ENCODE results near the gene CREB5. TPM values are rescaled to one million over a fixed set of nuclear protein-coding genes. Genes with fewer than 3 reads are reported as not detected.
"Not testable (repeated sequence)": the region's sequence is repeated elsewhere in the genome, so short reads cannot be mapped to it uniquely, and the experiment has no call there.

Gene CREB5
- total RNA-seq, 1 donor: 17.8 TPM

- Histone ChIP-seq H3K4me3 (ENCODE audit: low read length) (no peak overlapping the region), H3K9me3 (ENCODE audit: low read depth, low read length) (no peaks in the 10 kb centered on the region), H3K27me3 (ENCODE audit: insufficient read depth, low read length) (peaks cover 3% of the 10 kb centered on the region), H3K4me1 (ENCODE audit: insufficient read depth, low read length) (no peaks in the 10 kb centered on the region)
These were observed 130.1 kb downstream of the CREB5 start for GRCh38 chr7:28542410-28542809.

GRCh38 chr7:28544453-28545117, 132.3 kb downstream of the CREB5 start:
- Histone ChIP-seq H3K4me1 (ENCODE audit: insufficient read depth, low read length) (no peaks in the 10 kb centered on the region), H3K4me3 (ENCODE audit: low read length) (no peak overlapping the region), H3K27me3 (ENCODE audit: insufficient read depth, low read length) (peaks cover 3% of the 10 kb centered on the region), H3K9me3 (ENCODE audit: low read depth, low read length) (no peaks in the 10 kb centered on the region)

DNA sequence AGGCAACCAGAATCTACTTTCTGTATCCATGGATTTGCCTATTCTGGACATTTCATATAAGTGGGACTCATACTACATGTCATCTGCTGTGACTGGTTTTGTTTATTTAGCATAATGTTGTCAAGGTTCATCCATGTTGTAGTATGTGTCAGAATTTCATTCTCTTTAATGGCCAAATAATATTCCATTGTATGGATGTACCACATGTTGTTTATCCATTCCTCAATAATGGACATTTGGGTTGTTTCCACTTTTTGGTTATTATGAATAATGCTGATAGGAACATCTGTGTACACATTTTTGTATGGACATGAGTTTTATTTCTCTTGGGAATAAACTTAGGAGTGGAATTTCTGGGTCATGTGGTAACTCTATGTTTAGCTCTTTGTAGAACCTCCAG, 133.7 kb downstream of the CREB5 start:
- H3K27me3 ChIP-seq (ENCODE audit: insufficient read depth, low read length): peaks cover 3% of the 10 kb centered on the region
- H3K4me3 ChIP-seq (ENCODE audit: low read length): no peak overlapping the region
- no peaks in the 10 kb centered on the region for H3K4me1 ChIP-seq (ENCODE audit: insufficient read depth, low read length)
- no peaks in the 10 kb centered on the region for H3K9me3 ChIP-seq (ENCODE audit: low read depth, low read length)

- Histone ChIP-seq H3K9me3 (ENCODE audit: low read depth, low read length) (no peaks in the 10 kb centered on the region), H3K4me1 (ENCODE audit: insufficient read depth, low read length) (no peaks in the 10 kb centered on the region), H3K27me3 (ENCODE audit: insufficient read depth, low read length) (peaks cover 3% of the 10 kb centered on the region), H3K4me3 (ENCODE audit: low read length) (no peak overlapping the region)
These were observed 134.8 kb downstream of the CREB5 start for GRCh38 chr7:28547115-28547514.

DNA sequence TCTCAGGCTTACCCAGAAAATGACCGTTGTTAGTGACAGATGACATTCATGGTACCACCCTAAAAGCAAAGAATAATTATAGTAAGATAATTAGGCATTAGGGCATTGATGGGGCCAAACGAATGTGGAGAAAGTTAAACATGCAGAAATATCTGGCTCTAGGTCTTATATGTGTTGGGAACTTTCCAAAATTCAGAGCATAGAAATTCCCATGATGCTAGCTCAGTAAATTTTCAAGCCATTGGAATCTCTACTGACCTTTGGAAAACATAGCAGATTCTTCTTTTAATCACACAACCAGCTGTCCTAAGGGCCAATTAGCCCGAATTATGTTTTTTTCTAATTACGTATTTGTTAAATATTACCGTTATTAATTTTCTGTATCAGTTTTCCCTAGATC, 136.1 kb downstream of the CREB5 start:
- H3K4me3 ChIP-seq (ENCODE audit: low read length): no peak overlapping the region
- H3K4me1 ChIP-seq (ENCODE audit: insufficient read depth, low read length): no peaks in the 10 kb centered on the region
- peaks cover 3% of the 10 kb centered on the region for H3K27me3 ChIP-seq (ENCODE audit: insufficient read depth, low read length)
- no peaks in the 10 kb centered on the region for H3K9me3 ChIP-seq (ENCODE audit: low read depth, low read length)

DNA sequence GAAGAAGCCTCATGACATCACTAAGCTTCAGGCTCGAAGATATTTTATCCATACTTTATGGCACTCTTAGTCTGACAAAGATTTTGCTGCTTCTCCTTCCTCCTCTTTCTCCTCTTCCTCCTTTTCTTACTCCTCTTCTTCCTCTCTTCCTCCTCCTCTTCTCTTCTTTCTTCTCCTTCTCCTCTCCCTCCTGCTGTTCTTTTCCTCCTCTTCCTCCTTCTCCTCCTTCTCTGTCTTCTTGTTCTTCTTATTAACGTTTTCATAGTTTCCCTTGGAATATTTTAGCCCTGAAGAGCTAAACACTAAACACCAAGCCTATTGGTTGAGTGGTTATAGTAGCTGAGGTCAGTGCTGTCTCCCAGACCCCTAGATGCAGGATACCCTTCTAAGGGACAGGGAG, 137.7 kb downstream of the CREB5 start:
- H3K4me1 ChIP-seq (ENCODE audit: insufficient read depth, low read length): no peaks in the 10 kb centered on the region
- H3K27me3 ChIP-seq (ENCODE audit: insufficient read depth, low read length): peaks cover 2% of the 10 kb centered on the region
- no peaks in the 10 kb centered on the region for H3K9me3 ChIP-seq (ENCODE audit: low read depth, low read length)
- H3K4me3 ChIP-seq (ENCODE audit: low read length): no peak overlapping the region

GRCh38 chr7:28550580-28551186, 138.4 kb downstream of the CREB5 start:
- no peaks in the 10 kb centered on the region for H3K9me3 ChIP-seq (ENCODE audit: low read depth, low read length)
- no peaks in the 10 kb centered on the region for H3K4me1 ChIP-seq (ENCODE audit: insufficient read depth, low read length)
- peaks cover 2% of the 10 kb centered on the region for H3K27me3 ChIP-seq (ENCODE audit: insufficient read depth, low read length)
- no peak overlapping the region for H3K4me3 ChIP-seq (ENCODE audit: low read length)

GRCh38 chr7:28551331-28551730, 139.0 kb downstream of the CREB5 start:
- Histone ChIP-seq H3K4me3 (ENCODE audit: low read length) (no peak overlapping the region), H3K9me3 (ENCODE audit: low read depth, low read length) (no peaks in the 10 kb centered on the region), H3K4me1 (ENCODE audit: insufficient read depth, low read length) (no peaks in the 10 kb centered on the region), H3K27me3 (ENCODE audit: insufficient read depth, low read length) (peaks cover 2% of the 10 kb centered on the region)

- H3K4me3 ChIP-seq (ENCODE audit: low read length); H3K9me3 ChIP-seq (ENCODE audit: low read depth, low read length); H3K4me1 ChIP-seq (ENCODE audit: insufficient read depth, low read length); H3K27me3 ChIP-seq (ENCODE audit: insufficient read depth, low read length): not testable (repeated sequence)
These were observed 139.4 kb downstream of the CREB5 start for GRCh38 chr7:28551766-28552165.

GRCh38 chr7:28554802-28555471, 142.6 kb downstream of the CREB5 start:
- Histone ChIP-seq H3K9me3 (ENCODE audit: low read depth, low read length) (no peaks in the 10 kb centered on the region), H3K4me1 (ENCODE audit: insufficient read depth, low read length) (no peaks in the 10 kb centered on the region), H3K4me3 (ENCODE audit: low read length) (no peak overlapping the region), H3K27me3 (ENCODE audit: insufficient read depth, low read length) (peaks cover 2% of the 10 kb centered on the region)

DNA sequence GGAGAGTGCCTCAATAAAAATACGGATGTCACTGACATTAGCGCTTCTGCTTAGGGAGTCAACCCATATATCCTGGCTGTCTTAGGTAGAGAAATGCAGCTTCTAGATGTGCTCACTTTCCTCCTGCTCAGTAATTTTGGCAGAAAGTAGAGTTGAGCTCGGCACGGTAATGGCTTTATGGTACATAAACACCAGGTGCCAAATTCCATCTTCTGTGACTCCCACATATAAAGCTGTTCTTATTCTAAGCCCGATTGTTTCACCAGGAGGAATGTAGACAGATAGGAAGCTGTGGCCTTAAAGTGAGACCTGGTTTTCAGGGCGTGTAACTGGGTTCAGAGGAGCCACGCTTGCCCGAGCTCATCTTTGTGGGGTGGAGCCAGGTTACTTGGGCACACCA, 143.7 kb downstream of the CREB5 start:
- Histone ChIP-seq H3K4me3 (ENCODE audit: low read length) (no peak overlapping the region), H3K9me3 (ENCODE audit: low read depth, low read length) (no peaks in the 10 kb centered on the region), H3K4me1 (ENCODE audit: insufficient read depth, low read length) (no peaks in the 10 kb centered on the region), H3K27me3 (ENCODE audit: insufficient read depth, low read length) (peaks cover 2% of the 10 kb centered on the region)

- Histone ChIP-seq H3K4me1 (ENCODE audit: insufficient read depth, low read length) (no peaks in the 10 kb centered on the region), H3K27me3 (ENCODE audit: insufficient read depth, low read length) (peaks cover 2% of the 10 kb centered on the region), H3K4me3 (ENCODE audit: low read length) (no peak overlapping the region), H3K9me3 (ENCODE audit: low read depth, low read length) (no peaks in the 10 kb centered on the region)
These were observed 144.4 kb downstream of the CREB5 start for GRCh38 chr7:28556671-28557070.

DNA sequence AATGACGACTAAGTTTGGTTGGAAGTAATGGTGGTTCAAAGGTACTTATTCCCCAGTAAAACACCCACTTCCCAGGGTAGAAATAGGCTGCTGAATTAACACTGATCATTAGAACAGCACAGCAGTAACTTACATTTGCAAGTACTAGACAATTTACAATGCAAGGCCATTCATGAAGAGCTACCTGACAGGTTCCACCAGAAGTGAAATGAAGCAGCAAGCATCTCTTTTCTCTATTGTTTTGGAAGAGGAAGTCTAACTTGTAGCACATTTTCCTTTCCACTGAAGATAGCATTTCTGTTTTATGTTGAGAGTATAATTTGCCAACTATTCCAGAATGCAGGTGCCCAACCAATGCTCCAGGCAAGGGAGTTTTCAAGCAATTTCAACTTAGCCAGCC, 145.9 kb downstream of the CREB5 start:
- no peak overlapping the region for H3K4me3 ChIP-seq (ENCODE audit: low read length)
- no peaks in the 10 kb centered on the region for H3K9me3 ChIP-seq (ENCODE audit: low read depth, low read length)
- H3K4me1 ChIP-seq (ENCODE audit: insufficient read depth, low read length): no peaks in the 10 kb centered on the region
- H3K27me3 ChIP-seq (ENCODE audit: insufficient read depth, low read length): peaks cover 2% of the 10 kb centered on the region

DNA sequence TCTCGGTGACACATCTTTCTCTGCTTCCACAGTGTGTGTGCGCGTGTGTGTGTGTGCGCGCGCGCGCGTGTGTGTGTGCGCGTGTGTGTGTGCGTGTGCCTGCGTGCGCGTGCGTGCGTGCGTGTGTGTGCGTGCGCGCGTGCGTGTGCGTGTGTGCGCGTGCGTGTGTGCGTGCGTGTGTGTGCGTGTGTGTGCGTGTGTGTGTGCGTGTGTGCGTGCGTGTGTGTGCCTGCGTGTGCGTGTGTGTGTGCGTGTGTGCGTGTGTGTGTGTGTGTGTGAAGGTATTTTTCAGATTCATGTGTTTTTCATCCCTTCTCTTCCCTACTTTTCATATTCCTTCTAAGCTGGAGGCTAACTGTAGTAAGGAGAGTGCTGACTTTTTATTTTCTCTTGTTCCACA, 148.4 kb downstream of the CREB5 start:
- no peak overlapping the region for H3K4me3 ChIP-seq (ENCODE audit: low read length)
- H3K9me3 ChIP-seq (ENCODE audit: low read depth, low read length): no peaks in the 10 kb centered on the region
- H3K4me1 ChIP-seq (ENCODE audit: insufficient read depth, low read length): no peaks in the 10 kb centered on the region
- H3K27me3 ChIP-seq (ENCODE audit: insufficient read depth, low read length): no peaks in the 10 kb centered on the region

- no peaks in the 10 kb centered on the region for H3K27me3 ChIP-seq (ENCODE audit: insufficient read depth, low read length)
- H3K4me1 ChIP-seq (ENCODE audit: insufficient read depth, low read length): no peaks in the 10 kb centered on the region
- no peak overlapping the region for H3K4me3 ChIP-seq (ENCODE audit: low read length)
These were observed 151.7 kb downstream of the CREB5 start for GRCh38 chr7:28564033-28564432.

More at GRCh38 chr7:28564033-28564432, 151.7 kb downstream of the CREB5 start:
- H3K9me3 ChIP-seq (ENCODE audit: low read depth, low read length): no peaks in the 10 kb centered on the region
